KOPT-K1 (cell line): ENCODE data around the gene BICC1.

Experiments
- H3K27ac ChIP-seq: fragments of 200-600 bp; sonication (generic); 2 replicates; pipeline ENCODE4 v1.5.1; 2016; ENCODE audit warnings: antibody characterized with exemption, mild to moderate bottlenecking, low read depth, low read length; ENCODE audit not compliant: poor library complexity, severe bottlenecking
- H3K36me3 ChIP-seq: fragments of 200-600 bp; sonication (generic); 2 replicates; pipeline ENCODE4 v1.5.1; 2017; ENCODE audit warnings: antibody characterized with exemption, mild to moderate bottlenecking, low read length, moderate library complexity; ENCODE audit not compliant: insufficient read depth
- H3K9me3 ChIP-seq: fragments of 200-600 bp; sonication (generic); 2 replicates; pipeline ENCODE4 v1.5.1; 2017; ENCODE audit warnings: antibody characterized with exemption, low read length, mild to moderate bottlenecking; ENCODE audit not compliant: insufficient read depth, poor library complexity, severe bottlenecking

Gene BICC1

DNA sequence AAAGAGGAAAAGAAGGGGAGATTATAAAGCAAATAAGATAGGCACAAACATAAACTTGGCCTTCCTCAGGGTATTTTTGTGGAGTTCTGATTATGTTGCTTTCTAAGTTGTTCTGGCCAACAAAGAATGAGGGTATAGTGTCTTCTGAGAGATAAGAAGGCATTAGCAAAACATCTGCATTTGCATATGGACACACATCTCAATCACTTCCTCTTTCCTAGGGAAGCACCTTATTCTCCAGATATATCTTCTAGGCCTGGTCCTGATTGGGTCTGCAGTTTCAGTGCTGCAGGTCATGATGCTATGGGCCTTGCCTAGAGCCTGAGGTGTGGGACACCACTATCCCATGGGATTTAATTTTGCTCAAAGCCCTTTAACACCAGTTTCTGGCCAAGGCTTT is 355.0 kb downstream of the BICC1 start:
- no peaks in the 10 kb centered on the region for H3K36me3 ChIP-seq
- H3K27ac ChIP-seq, result no peak overlapping the region
- no peaks in the 10 kb centered on the region for H3K9me3 ChIP-seq

DNA sequence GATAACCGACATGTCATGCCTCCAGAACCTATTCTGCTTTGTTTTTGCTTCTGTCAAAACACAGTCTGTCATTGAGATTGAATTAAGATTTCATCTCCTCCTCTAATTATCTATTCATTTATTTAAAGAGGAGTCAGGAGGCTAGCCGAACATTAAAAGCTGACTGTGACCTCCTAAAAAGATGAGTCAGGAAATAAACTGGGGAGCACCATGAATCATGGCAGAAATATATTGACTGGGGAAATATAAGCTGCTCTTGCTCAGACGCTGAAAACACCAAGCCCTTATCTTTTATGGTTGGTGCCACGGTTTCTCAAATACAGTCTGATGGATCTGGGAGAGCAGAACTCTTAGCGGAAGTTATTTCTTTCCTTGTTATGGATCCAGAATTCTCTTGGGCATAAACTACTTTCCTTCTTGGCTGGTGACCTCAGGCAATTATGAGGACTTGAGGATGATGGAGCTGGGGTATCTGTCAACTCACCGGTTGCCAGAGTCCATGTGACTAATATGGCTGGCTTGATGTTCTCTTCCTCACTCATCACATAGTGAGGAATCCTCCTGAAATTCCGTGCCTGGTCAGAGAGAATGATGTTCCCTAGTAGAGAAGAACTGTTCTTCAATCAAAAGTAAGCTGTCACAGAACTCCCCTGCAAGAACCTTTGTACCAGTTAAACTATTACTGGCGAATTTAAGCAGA is 356.2 kb downstream of the BICC1 start:
- Histone ChIP-seq H3K36me3 (no peaks in the 10 kb centered on the region), H3K9me3 (no peaks in the 10 kb centered on the region), H3K27ac (no peak overlapping the region)

GRCh38 chr10:58870070-58870469 is 357.4 kb downstream of the BICC1 start:
- Histone ChIP-seq H3K36me3 (no peaks in the 10 kb centered on the region), H3K27ac (no peak overlapping the region), H3K9me3 (no peaks in the 10 kb centered on the region)

- Histone ChIP-seq H3K9me3 (no peaks in the 10 kb centered on the region), H3K27ac (no peak overlapping the region), H3K36me3 (no peaks in the 10 kb centered on the region)
These were observed 360.5 kb downstream of the BICC1 start for GRCh38 chr10:58873161-58873560.
